GM19395 (cell line): ENCODE data around the gene CD2.

Source experiments
- ATAC-seq: cut with Tn5 transposase; IDR thresholded peaks from one replicate; pipeline ENCODE4 v1.9.1; 2021; ENCODE audit warnings: mild to moderate bottlenecking, moderate library complexity; ENCODE audit not compliant: unreplicated experiment

Gene CD2

GRCh38 chr1:116726872-116727820 lies 27.1 kb upstream of the CD2 start:
- no peak for ATAC-seq

- ATAC-seq, result no peak
These were observed 22.8 kb upstream of the CD2 start for GRCh38 chr1:116731439-116731838.

GRCh38 chr1:116732726-116733125 lies 21.5 kb upstream of the CD2 start:
- no peak for ATAC-seq

GRCh38 chr1:116733476-116734365 lies 20.5 kb upstream of the CD2 start:
- no peak for ATAC-seq

- no peak for ATAC-seq
These were observed 19.0 kb upstream of the CD2 start for GRCh38 chr1:116735246-116735645.

- ATAC-seq, result peak; percentile 53
These were observed 17.0 kb upstream of the CD2 start for GRCh38 chr1:116737020-116737854.

- peak; percentile 25 for ATAC-seq
These were observed 16.3 kb upstream of the CD2 start for GRCh38 chr1:116737855-116738321.

GRCh38 chr1:116738673-116739370 lies 15.4 kb upstream of the CD2 start:
- peak; percentile 60 for ATAC-seq

- no peak for ATAC-seq
These were observed 14.7 kb upstream of the CD2 start for GRCh38 chr1:116739371-116740012.

GRCh38 chr1:116740296-116740695 lies 13.9 kb upstream of the CD2 start:
- ATAC-seq, result no peak

GRCh38 chr1:116740746-116741145 lies 13.5 kb upstream of the CD2 start:
- no peak for ATAC-seq

- no peak for ATAC-seq
These were observed 12.2 kb upstream of the CD2 start for GRCh38 chr1:116741836-116742565.

- ATAC-seq, result no peak
These were observed 10.7 kb upstream of the CD2 start for GRCh38 chr1:116743535-116743934.

- ATAC-seq, result no peak
These were observed 6.0 kb upstream of the CD2 start for GRCh38 chr1:116748272-116748671.

GRCh38 chr1:116751146-116751545 lies 3.1 kb upstream of the CD2 start:
- ATAC-seq, result no peak

GRCh38 chr1:116751621-116752020 lies 2.6 kb upstream of the CD2 start:
- no peak for ATAC-seq

GRCh38 chr1:116753312-116753711 lies 918 bp upstream of the CD2 start:
- ATAC-seq, result no peak

GRCh38 chr1:116755066-116755465 lies 836 bp downstream of the CD2 start:
- ATAC-seq, result no peak

GRCh38 chr1:116755681-116756080 lies 1.5 kb downstream of the CD2 start:
- no peak for ATAC-seq
